ENCODE results near the gene SCGN. TPM values are rescaled to one million over a fixed set of nuclear protein-coding genes. Genes with fewer than 3 reads are reported as not detected.

Gene SCGN
- total and polyA plus RNA-seq, 2 of the 13 experiments (the other 11 are each of a cell fraction or from before 2014, with no cell fraction given), result 2.9 to 29.0 TPM

- no peak for TF ChIP-seq CEBPZ (IDR thresholded peaks at IDR 0.05; ENCODE audit: low read length)
- TF ChIP-seq PRDM10 (CRISPR knock-in tag; IDR thresholded peaks at IDR 0.05; ENCODE audit: low read depth), result peak; percentile 91
- TF ChIP-seq RARA (CRISPR knock-in tag; IDR thresholded peaks at IDR 0.05), result peak; percentile 73
- no peak for TF ChIP-seq CBX5 (CRISPR knock-in tag; IDR thresholded peaks at IDR 0.05; ENCODE audit: borderline replicate concordance)
- 0 out of 2 replicates have a peak, but pooled peaks have one; percentile 10 for TF ChIP-seq NR2F2 (IDR thresholded peaks at IDR 0.05; ENCODE audit: borderline replicate concordance, low read depth)
- TF ChIP-seq KLF16 (CRISPR knock-in tag; IDR thresholded peaks at IDR 0.05), result peak in 1 of 2 experiments; percentile 14; a peak in 1 of 4 replicates
- no peak for TF ChIP-seq ZBTB3 (CRISPR knock-in tag; IDR thresholded peaks at IDR 0.05; ENCODE audit: borderline replicate concordance, low read depth)
- TF ChIP-seq TFE3 (CRISPR knock-in tag; IDR thresholded peaks at IDR 0.05), result no peak
- peak; percentile 46; the same call in 1 of the 2 replicates for TF ChIP-seq IRF2 (CRISPR knock-in tag; IDR thresholded peaks at IDR 0.05)
- TF ChIP-seq ZKSCAN1 (IDR thresholded peaks at IDR 0.05; ENCODE audit: low read length), result no peak
- peak; percentile 14; the same call in 1 of the 2 replicates for TF ChIP-seq ETV5 (CRISPR knock-in tag; IDR thresholded peaks at IDR 0.05; ENCODE audit: borderline replicate concordance)
- TF ChIP-seq PBX3 (CRISPR knock-in tag; IDR thresholded peaks at IDR 0.05; ENCODE audit: borderline replicate concordance), result no peak
- no peak for TF ChIP-seq ZNF788 (CRISPR knock-in tag; IDR thresholded peaks at IDR 0.05; ENCODE audit: borderline replicate concordance)
- TF ChIP-seq ZBTB46 (CRISPR knock-in tag; IDR thresholded peaks at IDR 0.05; ENCODE audit: borderline replicate concordance), result peak; percentile 31; the same call in 1 of the 2 replicates
Measured at GRCh38 chr6:25641940-25642666, 9.9 kb upstream of the SCGN start (continued).
